G401 (cell line): ENCODE data around the gene CHMP3. TPM values are rescaled to one million over a fixed set of nuclear protein-coding genes. Genes with fewer than 3 reads are reported as not detected.
"Not testable (repeated sequence)": the region's sequence is repeated elsewhere in the genome, so short reads cannot be mapped to it uniquely, and the experiment has no call there.

Experiments used
- DNase-seq: peaks from one replicate; pipeline ENCODE4 v3.0.0-alpha.2; 2015; ENCODE audit warnings: low spot score
- in situ Hi-C: cut with HindIII; loops from 2 replicates; pipeline ENCODE4 v1.10.0; 2016; ENCODE audit warnings: low sequenced_read_pairs, mixed read lengths
- total RNA-seq: library from RNA; depleted of rRNA; stranded (reverse); fragments of >200 nt; shearing (Covaris generic); gene quantifications from 2 replicates; pipeline ENCODE4 v1.2.3, GENCODE V29; 2014

CHMP3 gene
- total RNA-seq, 1 experiment from 2014 or later: 58.8 TPM

DNA sequence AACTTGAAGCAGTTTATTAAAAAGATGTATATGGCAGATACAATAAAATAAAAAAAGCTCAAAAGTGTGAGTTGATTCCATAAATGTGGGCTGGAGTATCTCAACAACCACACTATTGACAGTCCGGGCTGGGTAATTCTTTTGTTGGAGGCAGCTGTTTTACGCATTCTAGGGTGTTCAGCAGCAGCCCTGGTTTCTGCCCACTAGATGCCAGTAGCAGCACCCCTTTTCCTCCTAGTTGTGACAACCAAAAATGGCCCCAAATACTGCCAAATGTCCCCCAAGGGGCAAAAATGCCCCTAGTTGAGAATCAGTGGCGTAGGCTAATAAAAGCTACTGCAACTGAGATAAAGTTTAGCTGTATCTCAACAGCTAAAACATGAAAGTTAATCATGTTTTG, 44.8 kb downstream of the CHMP3 start:
- DNase-seq: peak; percentile 59
- in situ Hi-C loops: no loop called here

GRCh38 chr2:86513948-86514660, 49.1 kb downstream of the CHMP3 start:
- in situ Hi-C loops: no loop called here
- DNase-seq: no peak

GRCh38 chr2:86512892-86513291, 50.4 kb downstream of the CHMP3 start:
- DNase-seq: no peak
- in situ Hi-C loops: no loop called here

DNA sequence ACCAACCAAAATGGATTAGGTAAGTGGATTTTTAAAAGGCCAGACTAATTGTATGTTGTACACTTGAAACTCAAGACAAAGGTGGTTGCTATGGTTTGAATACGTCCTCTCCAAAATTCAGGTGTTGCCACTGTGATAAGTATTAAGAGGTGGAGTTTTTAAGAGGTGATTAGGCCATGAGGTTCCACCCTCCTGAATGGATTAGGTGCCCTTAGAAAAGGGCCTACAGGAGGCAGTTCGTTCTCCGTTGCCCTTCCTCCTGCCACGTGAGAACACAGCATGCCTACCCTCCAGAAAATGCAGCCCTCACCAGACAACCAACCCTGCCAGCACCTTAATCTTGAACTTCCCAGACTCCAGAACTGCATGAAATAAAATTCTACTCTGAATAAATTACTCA, 51.2 kb downstream of the CHMP3 start:
- in situ Hi-C loops: no loop called here
- DNase-seq: no peak

DNA sequence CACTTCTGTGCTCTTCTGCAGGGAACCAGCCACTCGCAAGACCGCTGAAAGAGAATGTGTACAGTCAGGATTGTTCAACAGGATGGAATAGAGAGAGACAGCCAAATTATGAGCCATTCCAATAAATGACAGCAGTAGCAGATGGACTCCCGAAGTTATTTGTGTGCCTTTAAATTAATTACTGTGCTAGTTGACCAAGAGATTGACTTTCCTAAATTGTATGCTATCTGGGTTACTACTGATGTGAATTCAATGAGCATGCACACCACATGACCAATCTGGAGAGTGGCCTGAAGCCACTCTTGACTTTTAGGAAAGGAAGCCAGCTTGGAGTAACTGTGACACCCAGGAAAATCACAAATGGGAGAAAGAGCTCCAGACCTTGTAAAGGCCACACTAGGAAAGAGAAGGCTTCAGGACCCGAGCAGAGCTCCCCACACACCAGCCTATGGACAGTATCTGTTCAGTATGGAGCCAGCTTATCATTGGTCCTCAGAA, 52.8 kb downstream of the CHMP3 start:
- in situ Hi-C loops: no loop called here
- peak; percentile 72 for DNase-seq

DNA sequence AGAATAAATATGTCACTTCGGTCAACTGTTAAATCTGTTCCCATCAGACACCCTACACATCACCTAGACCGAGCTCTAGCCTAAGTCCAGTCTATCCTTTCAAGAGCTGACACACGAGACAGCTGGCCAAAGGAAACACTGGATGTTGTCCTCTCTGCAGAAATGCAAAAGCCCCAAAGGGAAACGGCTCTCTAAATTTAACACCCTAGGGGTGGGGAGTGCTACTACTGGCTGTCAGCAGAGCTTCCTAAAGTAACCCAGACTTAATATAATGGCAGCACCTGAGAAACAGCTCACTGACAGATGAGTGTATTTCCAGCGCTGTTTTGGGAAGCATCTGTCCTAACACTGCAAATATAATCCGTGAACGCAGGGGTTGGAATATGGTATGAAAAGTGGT, 55.6 kb downstream of the CHMP3 start:
- in situ Hi-C loops: no loop called here
- DNase-seq: no peak

GRCh38 chr2:86500325-86501083, 62.7 kb downstream of the CHMP3 start:
- in situ Hi-C loops: no loop called here
- DNase-seq: no peak

- no peak for DNase-seq
- in situ Hi-C loops: no loop called here
Observed at GRCh38 chr2:86499326-86499725, 63.9 kb downstream of the CHMP3 start.

- DNase-seq: no peak
- in situ Hi-C loops: no loop called here
Observed at GRCh38 chr2:86498468-86499260, 64.6 kb downstream of the CHMP3 start.

DNA sequence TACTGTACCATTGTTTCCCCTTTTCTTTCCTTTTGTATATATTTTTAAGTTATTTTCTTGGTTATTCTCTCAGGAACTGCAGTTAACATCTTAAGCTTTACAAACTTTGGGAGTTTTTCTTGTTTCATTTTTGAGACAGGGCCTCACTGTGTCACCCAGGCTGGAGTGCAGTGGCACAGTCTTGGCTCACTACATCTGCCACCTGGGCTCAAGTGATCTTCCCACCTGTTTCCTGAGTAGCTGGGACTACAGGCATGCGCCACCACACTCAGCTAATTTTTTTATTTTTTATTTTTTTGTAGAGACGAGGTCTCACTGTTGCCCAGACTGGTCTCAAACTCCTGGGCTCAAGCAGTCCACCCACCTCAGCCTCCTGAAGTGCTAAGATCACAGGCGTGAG, 66.9 kb downstream of the CHMP3 start:
- DNase-seq: peak; percentile 32
- in situ Hi-C loops: not testable (repeated sequence)

GRCh38 chr2:86492048-86492453, 71.2 kb downstream of the CHMP3 start:
- DNase-seq: no peak
- in situ Hi-C loops: no loop called here

DNA sequence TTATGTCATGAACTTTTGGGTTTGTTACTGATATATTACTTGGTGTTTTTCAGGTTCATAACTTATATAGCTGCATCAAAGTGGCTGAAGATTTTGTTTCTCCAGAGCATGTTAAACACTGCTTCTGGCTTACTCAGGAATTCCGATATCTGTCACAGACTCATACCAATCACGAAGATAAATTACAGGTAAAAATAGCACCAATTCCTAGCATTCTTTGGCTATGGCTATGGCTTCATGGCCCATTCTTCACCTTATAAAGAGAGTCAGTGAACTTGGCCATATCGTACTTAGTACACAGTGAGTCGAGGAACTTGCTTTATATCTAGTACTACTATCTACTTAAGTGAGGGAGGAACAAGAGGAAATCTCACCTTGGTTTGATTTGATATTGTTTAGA, 72.2 kb downstream of the CHMP3 start:
- in situ Hi-C loops: no loop called here
- no peak for DNase-seq

DNA sequence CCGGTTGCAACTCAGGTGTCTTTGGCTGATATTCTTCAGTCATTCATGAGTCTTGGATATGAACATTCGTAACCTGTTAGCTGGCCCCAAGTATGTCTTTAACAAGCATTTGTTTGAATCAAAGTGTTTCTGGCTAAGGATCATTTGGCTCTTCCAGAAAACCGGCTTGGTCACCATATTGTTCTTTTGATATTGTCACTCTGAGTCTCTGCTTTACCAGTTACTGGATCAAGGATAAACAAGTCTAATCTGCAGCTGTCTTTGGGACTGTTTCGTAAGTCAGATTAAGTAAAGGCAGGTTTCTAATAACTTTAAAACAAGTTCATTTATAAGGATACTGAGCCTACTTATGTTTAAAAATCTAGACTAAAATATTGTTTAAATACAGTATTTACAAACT, 73.0 kb downstream of the CHMP3 start:
- no peak for DNase-seq
- in situ Hi-C loops: no loop called here

DNA sequence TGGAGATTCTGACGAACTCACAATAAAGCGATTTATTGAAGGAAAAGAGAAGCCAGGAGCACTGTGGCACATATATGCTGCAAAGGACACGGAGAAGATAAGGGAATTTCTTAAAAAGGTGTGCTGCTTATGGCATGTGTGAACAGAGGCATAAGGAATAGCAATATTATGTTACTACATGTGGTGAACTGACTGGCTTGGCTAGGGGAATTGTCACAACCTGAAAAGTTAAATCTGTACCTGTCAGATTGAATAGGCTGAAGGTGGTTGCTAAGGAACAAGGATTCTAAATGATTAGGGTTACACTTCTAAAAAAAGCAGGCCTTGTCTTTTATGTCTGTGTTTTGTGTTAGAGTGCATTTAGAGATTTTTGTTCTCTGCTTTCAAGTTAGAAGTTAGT, 73.7 kb downstream of the CHMP3 start:
- no peak for DNase-seq
- in situ Hi-C loops: no loop called here

GRCh38 chr2:86488561-86489250, 74.5 kb downstream of the CHMP3 start:
- in situ Hi-C loops: no loop called here
- peak; percentile 70 for DNase-seq

GRCh38 chr2:86487062-86487461, 76.2 kb downstream of the CHMP3 start:
- DNase-seq: peak; percentile 54
- in situ Hi-C loops: no loop called here

DNA sequence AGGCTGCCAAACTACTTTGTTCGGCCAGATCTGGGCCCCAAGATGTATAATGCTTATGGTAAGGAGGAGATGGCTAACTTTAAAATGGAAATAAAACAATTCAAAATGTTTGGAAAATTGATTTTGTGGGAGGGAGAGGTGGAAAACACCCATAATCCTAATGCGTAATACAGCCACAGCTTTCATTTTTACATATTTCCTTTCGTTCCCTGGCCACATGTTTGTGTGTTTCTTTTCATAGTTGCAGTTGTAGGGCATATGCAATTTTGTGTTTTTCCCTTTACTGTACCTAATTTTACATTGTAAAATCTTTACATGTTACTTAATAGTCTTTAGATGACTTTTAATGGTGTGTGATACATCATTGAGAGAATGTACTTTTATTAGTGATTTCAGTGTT, 77.4 kb downstream of the CHMP3 start:
- DNase-seq: no peak
- in situ Hi-C loops: no loop called here

DNA sequence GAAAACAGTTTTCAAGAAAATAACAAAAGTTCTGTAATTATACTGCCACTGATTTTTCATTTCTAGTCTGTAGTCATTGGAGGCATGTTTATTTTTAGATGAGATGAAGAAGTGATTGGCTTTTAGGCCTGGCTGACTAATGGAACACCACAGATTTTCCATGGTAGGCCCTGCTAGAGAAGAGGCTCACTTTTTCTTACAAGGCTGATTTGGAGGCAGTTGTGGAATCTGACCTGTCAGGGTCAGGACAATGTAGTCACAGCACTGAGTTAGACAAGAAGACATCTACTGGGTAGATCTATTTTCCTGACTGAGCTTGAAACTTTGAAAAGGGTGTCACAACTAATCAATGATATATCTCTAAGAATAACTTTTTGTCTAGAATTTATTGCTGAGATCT, 78.1 kb downstream of the CHMP3 start:
- DNase-seq: no peak
- in situ Hi-C loops: no loop called here

GRCh38 chr2:86484385-86484784, 78.9 kb downstream of the CHMP3 start:
- no peak for DNase-seq
- in situ Hi-C loops: no loop called here
